Endothelial cell of umbilical vein (primary cell): ENCODE measurements around the gene ARHGEF10L. TPM values are rescaled to one million over a fixed set of nuclear protein-coding genes. Genes with fewer than 3 reads are reported as not detected.

Experiments used
- BruUV-seq: library from RNA; stranded (reverse); fragments of 400-500 nt; replicated peaks from 2 replicates; lab custom pipeline; 2021; lab: Mats Ljungman, UMichigan
- CTCF ChIA-PET: fragments of 300-600, 350-600 bp; sonication (Branson Sonifier 250); formaldehyde crosslinking; loops from one replicate; lab custom pipeline; 2021; ENCODE audit warnings: antibody characterized with exemption, inconsistent platforms; lab: Charles Lee
- POLR2A ChIA-PET: fragments of 300-600, 350-600 bp; sonication (Branson Sonifier 250); formaldehyde crosslinking; loops from one replicate; lab custom pipeline; 2021; ENCODE audit warnings: antibody characterized with exemption, inconsistent platforms; lab: Charles Lee
- DNase-seq: peaks from one replicate; pipeline ENCODE4 v3.0.0-alpha.2; 2011; ENCODE audit warnings: low read depth, low spot score
- FAIRE-seq: peaks from 2 replicates; lab custom pipeline; 2011; peaks lifted over from hg19 to GRCh38; lab: Jason Lieb, UNC
- H2AFZ ChIP-seq: 2 replicates; pipeline ENCODE4 v1.6.0; 2012; ENCODE audit warnings: low read depth, low read length, control low read depth, inconsistent platforms
- H3K27ac ChIP-seq: 2 replicates; pipeline ENCODE4 v1.5.1; 2011; ENCODE audit warnings: low read depth, mild to moderate bottlenecking, control low read depth, low read length, moderate library complexity; ENCODE audit not compliant: insufficient read depth
- H3K27me3 ChIP-seq, 2 experiments: 2 replicates each; pipeline versions ENCODE4 v1.6.0 to v1.6.1; 2011; ENCODE audit warnings: low read length in 2 of 2, mixed read lengths in 1 of 2; ENCODE audit not compliant: control insufficient read depth in 2 of 2, insufficient read depth in 2 of 2
- H3K36me3 ChIP-seq, 2 experiments: 2 replicates in 1 of 2; 3 replicates in 1 of 2; pipeline ENCODE4 v1.5.1; 2011; ENCODE audit warnings: low read length in 2 of 2, mild to moderate bottlenecking in 1 of 2, moderate library complexity in 1 of 2; ENCODE audit not compliant: control insufficient read depth in 2 of 2, insufficient read depth in 2 of 2; ENCODE audit errors: extremely low read depth in 1 of 2
- H3K4me1 ChIP-seq: 3 replicates; pipeline ENCODE4 v1.5.1; 2011; ENCODE audit warnings: mild to moderate bottlenecking, low read length; ENCODE audit not compliant: control insufficient read depth, insufficient read depth; ENCODE audit errors: extremely low read depth
- H3K4me2 ChIP-seq: 2 replicates; pipeline ENCODE4 v1.6.1; 2011; ENCODE audit warnings: low read length, control low read depth, mixed read lengths; ENCODE audit not compliant: insufficient read depth
- H3K4me3 ChIP-seq, 3 experiments: fragments of 200-600 bp in 1 of 3; sonication (generic), shearing (Covaris generic) in 1 of 3; replicated peaks in 1 of 3; 2 replicates each; pipeline ENCODE4 v1.5.1; 2011 to 2016; ENCODE audit warnings: control low read depth in 3 of 3, low read length in 3 of 3, mild to moderate bottlenecking in 2 of 3, inconsistent platforms in 1 of 3, low read depth in 1 of 3, moderate library complexity in 1 of 3; ENCODE audit not compliant: insufficient read depth in 1 of 3
- H3K79me2 ChIP-seq: 2 replicates; pipeline ENCODE4 v1.6.0; 2012; ENCODE audit warnings: low read length, inconsistent platforms; ENCODE audit not compliant: control insufficient read depth, insufficient read depth
- H3K9ac ChIP-seq: replicated peaks from 2 replicates; pipeline ENCODE3; 2011; ENCODE audit warnings: low read length, control low read depth; ENCODE audit not compliant: insufficient read depth; ENCODE audit errors: extremely low read depth
- H3K9me1 ChIP-seq: replicated peaks from 3 replicates; pipeline ENCODE4 v1.6.0; 2011; ENCODE audit warnings: mild to moderate bottlenecking, low read length; ENCODE audit not compliant: control insufficient read depth, insufficient read depth; ENCODE audit errors: extremely low read depth
- H3K9me3 ChIP-seq: replicated peaks from 2 replicates; pipeline ENCODE4 v1.5.1; 2012; ENCODE audit warnings: low read length, inconsistent platforms; ENCODE audit not compliant: control insufficient read depth, insufficient read depth
- H4K20me1 ChIP-seq: replicated peaks from 2 replicates; pipeline ENCODE3; 2011; ENCODE audit warnings: mild to moderate bottlenecking, low read length; ENCODE audit not compliant: control insufficient read depth, insufficient read depth; ENCODE audit errors: extremely low read depth
- FOS ChIP-seq: IDR thresholded peaks from 2 replicates; pipeline ENCODE4 v1.6.1; 2011; ENCODE audit warnings: mild to moderate bottlenecking, low read length, moderate library complexity, borderline replicate concordance; ENCODE audit not compliant: insufficient read depth
- GATA2 ChIP-seq: IDR thresholded peaks from 2 replicates; pipeline ENCODE4 v1.7.0; 2011; ENCODE audit warnings: low read depth, mild to moderate bottlenecking, moderate library complexity, mixed read lengths, low read length; ENCODE audit not compliant: insufficient read length, insufficient read depth
- JUN ChIP-seq: IDR thresholded peaks from 2 replicates; pipeline ENCODE4 v1.6.1; 2011; ENCODE audit warnings: borderline replicate concordance, low read depth; ENCODE audit not compliant: insufficient read length, insufficient read depth
- MYC ChIP-seq: IDR thresholded peaks from one replicate; pipeline ENCODE4 v1.6.1; 2011; ENCODE audit warnings: mild to moderate bottlenecking, low read depth, low read length
- POLR2A ChIP-seq: IDR thresholded peaks from 2 replicates; pipeline ENCODE4 v1.6.1; 2012; ENCODE audit warnings: low read depth, mild to moderate bottlenecking, control low read depth, low read length
- POLR2AphosphoS5 ChIP-seq: IDR thresholded peaks from 2 replicates; pipeline ENCODE4 v1.6.1; 2012; ENCODE audit warnings: low read depth, mild to moderate bottlenecking, control low read depth, low read length, moderate library complexity; ENCODE audit not compliant: insufficient read depth
- dilution Hi-C: fragments of 300-500 bp; cut with MboI; formaldehyde crosslinking; loops from one replicate; pipeline ENCODE4 v1.15.0; 2019; ENCODE audit warnings: low sequenced_read_pairs; ENCODE audit not compliant: extremely low pct_ligation_motif_present
- intact Hi-C: fragments of 100-400 bp; cut with micrococcal nuclease; formaldehyde crosslinking; loops from one replicate; pipeline ENCODE4 v1.10.0; 2022
- polyA plus RNA-seq, 4 experiments: library from polyadenylated mRNA; depleted of rRNA in 3 of 4; stranded (reverse) in 3 of 4; unstranded in 1 of 4; fragments of >200 nt; gene quantifications; 2 replicates each; pipeline versions ENCODE4 v1.2.1 to v1.2.3, GENCODE V29; 2011 to 2012; ENCODE audit warnings: missing spikeins in 1 of 4
- total RNA-seq: library from RNA; stranded (reverse); gene quantifications from 2 replicates; pipeline ENCODE4 v1.2.3, GENCODE V29; 2021
- TF ChIP-seq, protein P1 (sequence below): IDR thresholded peaks from 2 replicates; pipeline ENCODE4 v1.6.1; 2011; ENCODE audit not compliant: insufficient read depth, insufficient read length
- TF ChIP-seq, protein P2 (sequence below), 2 donors: IDR thresholded peaks; 1 replicate in 1 of 2; 2 replicates in 1 of 2; pipeline ENCODE4 v1.5.1; 2011; ENCODE audit warnings: low read length in 2 of 2, mild to moderate bottlenecking in 2 of 2, moderate library complexity in 2 of 2, control low read depth in 1 of 2, inconsistent platforms in 1 of 2, low read depth in 1 of 2; ENCODE audit not compliant: insufficient read depth in 1 of 2; ENCODE audit errors: extremely low read depth in 1 of 2

The ARHGEF10L gene
- total and polyA plus RNA-seq, 2 donors (not counting 3 experiments of a cell fraction or from before 2014, with no cell fraction given) = 1.9 to 5.2 TPM

DNA sequence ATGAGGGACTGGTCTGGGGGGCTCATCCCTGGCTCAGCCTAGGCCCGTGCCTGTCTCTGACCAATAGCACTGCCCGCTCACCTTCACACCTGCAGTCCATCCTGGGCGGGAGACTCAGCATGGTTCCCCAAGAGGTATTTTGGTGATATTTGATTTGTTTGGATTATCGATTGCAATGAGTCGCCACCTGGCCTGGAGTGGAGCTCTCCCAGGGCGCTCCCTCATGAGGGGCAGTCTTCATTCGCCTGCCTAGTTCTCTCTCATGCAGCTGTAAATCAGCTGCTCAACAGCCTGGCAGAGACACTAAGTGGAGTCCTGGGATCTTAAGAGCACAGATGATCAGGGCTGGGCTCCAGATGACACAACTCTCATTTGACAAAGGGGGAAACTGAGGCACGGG lies 125.6 kb downstream of the ARHGEF10L start:
- Histone ChIP-seq H3K36me3 (no peaks in the 10 kb centered on the region), H3K9ac (no peak overlapping the region), H3K27ac (no peak overlapping the region), H4K20me1 (no peaks in the 10 kb centered on the region), H3K4me1 (no peaks in the 10 kb centered on the region), H3K4me2 (no peak overlapping the region), H3K9me1 (no peaks in the 10 kb centered on the region), H2AFZ (no peak overlapping the region), H3K79me2 (no peaks in the 10 kb centered on the region), H3K27me3 (no peaks in the 10 kb centered on the region), H3K4me3 (no peak overlapping the region), H3K9me3 (no peaks in the 10 kb centered on the region)
- ChIA-PET CTCF (interaction anchor here (1.2 to 10.1 kb wide), 4 partner anchors 9 to 1210 kb away, joined by 3 to 115 read pairs (median 6); no protein-coding TSS in a partner anchor), POLR2A (no interaction called here)
- TF ChIP-seq GATA2 = no peak
- TF ChIP-seq, protein P1, sequence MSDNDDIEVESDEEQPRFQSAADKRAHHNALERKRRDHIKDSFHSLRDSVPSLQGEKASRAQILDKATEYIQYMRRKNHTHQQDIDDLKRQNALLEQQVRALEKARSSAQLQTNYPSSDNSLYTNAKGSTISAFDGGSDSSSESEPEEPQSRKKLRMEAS = no peak
- no peak for TF ChIP-seq POLR2A
- TF ChIP-seq, protein P2, sequence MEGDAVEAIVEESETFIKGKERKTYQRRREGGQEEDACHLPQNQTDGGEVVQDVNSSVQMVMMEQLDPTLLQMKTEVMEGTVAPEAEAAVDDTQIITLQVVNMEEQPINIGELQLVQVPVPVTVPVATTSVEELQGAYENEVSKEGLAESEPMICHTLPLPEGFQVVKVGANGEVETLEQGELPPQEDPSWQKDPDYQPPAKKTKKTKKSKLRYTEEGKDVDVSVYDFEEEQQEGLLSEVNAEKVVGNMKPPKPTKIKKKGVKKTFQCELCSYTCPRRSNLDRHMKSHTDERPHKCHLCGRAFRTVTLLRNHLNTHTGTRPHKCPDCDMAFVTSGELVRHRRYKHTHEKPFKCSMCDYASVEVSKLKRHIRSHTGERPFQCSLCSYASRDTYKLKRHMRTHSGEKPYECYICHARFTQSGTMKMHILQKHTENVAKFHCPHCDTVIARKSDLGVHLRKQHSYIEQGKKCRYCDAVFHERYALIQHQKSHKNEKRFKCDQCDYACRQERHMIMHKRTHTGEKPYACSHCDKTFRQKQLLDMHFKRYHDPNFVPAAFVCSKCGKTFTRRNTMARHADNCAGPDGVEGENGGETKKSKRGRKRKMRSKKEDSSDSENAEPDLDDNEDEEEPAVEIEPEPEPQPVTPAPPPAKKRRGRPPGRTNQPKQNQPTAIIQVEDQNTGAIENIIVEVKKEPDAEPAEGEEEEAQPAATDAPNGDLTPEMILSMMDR (IDR thresholded peaks at IDR 0.05; ENCODE audit: extremely low read depth in 1 of 2, insufficient read depth in 1 of 2, low read depth in 1 of 2, low read length in 2 of 2) = no peak
- TF ChIP-seq POLR2AphosphoS5 = no peak
- TF ChIP-seq MYC = no peak
- TF ChIP-seq FOS = no peak
- TF ChIP-seq JUN = no peak
- FAIRE-seq (no peak), DNase-seq (no peak)
- no TSS peak for BruUV-seq
- dilution Hi-C loops (no loop called here), intact Hi-C loops (loop anchor here (10.0 kb wide), 1 partner anchor 1210 kb away; no protein-coding TSS in a partner anchor)
